GM12878 (cell line): ENCODE measurements around the gene NAV2.

ENCODE experiments used
- BRCA1 ChIP-seq: IDR thresholded peaks from 2 replicates; pipeline ENCODE4 v1.6.1; 2011; ENCODE audit warnings: low read depth, low read length, improper control_type of control experiment
- CTCF ChIP-seq, 3 experiments: IDR thresholded peaks in 2 of 3; conservative IDR thresholded peaks in 1 of 3; 2 replicates each; pipeline ENCODE4 v1.5.1; 2011; ENCODE audit warnings: low read depth in 3 of 3, low read length in 3 of 3, mild to moderate bottlenecking in 3 of 3, control low read depth in 2 of 3, moderate library complexity in 2 of 3, inconsistent platforms in 1 of 3, mixed read lengths in 1 of 3; ENCODE audit not compliant: control insufficient read depth in 2 of 3, insufficient read depth in 1 of 3; ENCODE audit errors: extremely low read depth in 1 of 3
- EGR1 ChIP-seq, 2 experiments: IDR thresholded peaks; 1 replicate in 1 of 2; 2 replicates in 1 of 2; pipeline ENCODE4 v1.6.1; 2011 to 2012; ENCODE audit warnings: low read depth in 2 of 2, low read length in 2 of 2, borderline replicate concordance in 1 of 2, mild to moderate bottlenecking in 1 of 2, moderate library complexity in 1 of 2
- FOXK2 ChIP-seq: fragments of 450-650 bp; IDR thresholded peaks from 2 replicates; pipeline ENCODE4 v1.6.1; 2017; ENCODE audit warnings: mild to moderate bottlenecking, moderate library complexity
- POLR2A ChIP-seq: IDR thresholded peaks from 2 replicates; pipeline ENCODE4 v1.6.1; 2011; ENCODE audit warnings: low read depth, mild to moderate bottlenecking, low read length
- RAD51 ChIP-seq: fragments of 450-650 bp; IDR thresholded peaks from 2 replicates; pipeline ENCODE4 v1.6.1; 2016; ENCODE audit warnings: moderate library complexity, mild to moderate bottlenecking, inconsistent platforms
- TAF1 ChIP-seq: IDR thresholded peaks from 2 replicates; pipeline ENCODE4 v1.6.1; 2011; ENCODE audit warnings: mild to moderate bottlenecking, low read depth, low read length, borderline replicate concordance
- USF2 ChIP-seq: IDR thresholded peaks from 2 replicates; pipeline ENCODE4 v1.6.1; 2011; ENCODE audit warnings: low read depth, low read length, improper control_type of control experiment, borderline replicate concordance
- YBX1 ChIP-seq: fragments of 450-650 bp; IDR thresholded peaks from 2 replicates; pipeline ENCODE4 v1.6.1; 2016; ENCODE audit warnings: antibody characterized with exemption

GRCh38 chr11:19747634-19748033 is 35.0 kb downstream of the NAV2 start:
- no peak for TF ChIP-seq USF2
- TF ChIP-seq TAF1 = no peak
- no peak for TF ChIP-seq RAD51
- TF ChIP-seq EGR1 (IDR thresholded peaks at IDR 0.05; ENCODE audit: borderline replicate concordance in 1 of 2, low read depth in 2 of 2, low read length in 2 of 2) = no peak
- TF ChIP-seq BRCA1 = no peak
- TF ChIP-seq YBX1 = no peak
- TF ChIP-seq POLR2A = no peak
- TF ChIP-seq CTCF (IDR thresholded peaks at IDR 0.05 in 2 of 3, conservative IDR thresholded peaks at IDR 0.05 in 1 of 3; ENCODE audit: control insufficient read depth in 2 of 3, extremely low read depth in 1 of 3, insufficient read depth in 1 of 3, low read depth in 3 of 3, low read length in 3 of 3) = no peak
- TF ChIP-seq FOXK2 = no peak
